ENCODE results near the gene PIEZO1.

DNA sequence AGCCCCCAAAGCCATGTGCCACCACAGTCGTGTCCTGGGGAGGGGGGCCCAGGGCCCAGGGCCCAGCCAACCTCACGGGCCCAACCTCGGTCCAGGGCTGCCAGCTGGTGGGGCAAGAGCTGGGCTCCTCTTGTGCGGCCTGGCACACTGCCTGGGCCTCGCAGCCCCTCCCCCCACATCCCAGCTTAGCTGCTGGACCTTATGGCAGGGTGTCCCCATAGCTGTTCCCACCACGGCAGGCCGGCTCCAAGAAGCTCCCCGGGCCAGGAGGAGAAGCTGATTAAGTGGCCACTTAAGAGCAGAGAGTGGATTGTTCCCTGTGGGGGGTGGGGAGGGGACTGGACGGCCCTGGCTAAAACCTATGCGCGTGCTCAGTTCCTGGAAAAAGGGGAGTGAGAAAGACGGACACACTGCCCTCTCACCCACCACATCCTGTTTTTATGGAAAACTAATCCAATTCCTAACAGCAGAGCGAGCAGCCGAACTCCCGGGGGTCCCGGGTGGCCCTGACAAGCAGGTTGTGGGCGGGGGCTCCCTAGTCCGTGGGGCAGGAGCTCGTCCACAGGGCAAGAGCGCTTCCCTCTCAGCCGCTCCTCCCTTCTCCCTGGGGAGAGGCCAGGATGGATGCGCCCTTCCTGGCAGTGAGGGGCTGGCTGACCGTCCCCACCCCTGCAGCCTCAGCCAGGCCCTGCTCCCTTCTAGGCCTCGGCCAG is 16.8 kb downstream of the PIEZO1 start:
- TF ChIP-seq, protein P1, sequence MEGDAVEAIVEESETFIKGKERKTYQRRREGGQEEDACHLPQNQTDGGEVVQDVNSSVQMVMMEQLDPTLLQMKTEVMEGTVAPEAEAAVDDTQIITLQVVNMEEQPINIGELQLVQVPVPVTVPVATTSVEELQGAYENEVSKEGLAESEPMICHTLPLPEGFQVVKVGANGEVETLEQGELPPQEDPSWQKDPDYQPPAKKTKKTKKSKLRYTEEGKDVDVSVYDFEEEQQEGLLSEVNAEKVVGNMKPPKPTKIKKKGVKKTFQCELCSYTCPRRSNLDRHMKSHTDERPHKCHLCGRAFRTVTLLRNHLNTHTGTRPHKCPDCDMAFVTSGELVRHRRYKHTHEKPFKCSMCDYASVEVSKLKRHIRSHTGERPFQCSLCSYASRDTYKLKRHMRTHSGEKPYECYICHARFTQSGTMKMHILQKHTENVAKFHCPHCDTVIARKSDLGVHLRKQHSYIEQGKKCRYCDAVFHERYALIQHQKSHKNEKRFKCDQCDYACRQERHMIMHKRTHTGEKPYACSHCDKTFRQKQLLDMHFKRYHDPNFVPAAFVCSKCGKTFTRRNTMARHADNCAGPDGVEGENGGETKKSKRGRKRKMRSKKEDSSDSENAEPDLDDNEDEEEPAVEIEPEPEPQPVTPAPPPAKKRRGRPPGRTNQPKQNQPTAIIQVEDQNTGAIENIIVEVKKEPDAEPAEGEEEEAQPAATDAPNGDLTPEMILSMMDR (IDR thresholded peaks at IDR 0.05; ENCODE audit: low read depth, low read length, poor library complexity, severe bottlenecking), result no peak
- no peak for TF ChIP-seq EZH2phosphoT487 (IDR thresholded peaks at IDR 0.05; ENCODE audit: borderline replicate concordance, low read length)

All from DOHH2 (cell line).